Hepatocyte (in vitro differentiated cells): ENCODE data around the gene RADIL.
"Not testable (repeated sequence)": the region's sequence is repeated elsewhere in the genome, so short reads cannot be mapped to it uniquely, and the experiment has no call there.

ENCODE experiments used
- EZH2 ChIP-seq: fragments of 200-600 bp; sonication (generic); IDR thresholded peaks from 2 replicates; pipeline ENCODE4 v1.6.1; 2016; ENCODE audit warnings: antibody characterized with exemption, mild to moderate bottlenecking, borderline replicate concordance
- TF ChIP-seq, protein P1 (sequence below): fragments of 200-600 bp; sonication (generic); IDR thresholded peaks from 2 replicates; pipeline ENCODE4 v1.5.1; 2016; ENCODE audit warnings: antibody characterized with exemption, mild to moderate bottlenecking; ENCODE audit not compliant: poor library complexity

GRCh38 chr7:4802577-4802976, 80.9 kb downstream of the RADIL start:
- TF ChIP-seq EZH2, result not testable (repeated sequence)
- TF ChIP-seq, protein P1, sequence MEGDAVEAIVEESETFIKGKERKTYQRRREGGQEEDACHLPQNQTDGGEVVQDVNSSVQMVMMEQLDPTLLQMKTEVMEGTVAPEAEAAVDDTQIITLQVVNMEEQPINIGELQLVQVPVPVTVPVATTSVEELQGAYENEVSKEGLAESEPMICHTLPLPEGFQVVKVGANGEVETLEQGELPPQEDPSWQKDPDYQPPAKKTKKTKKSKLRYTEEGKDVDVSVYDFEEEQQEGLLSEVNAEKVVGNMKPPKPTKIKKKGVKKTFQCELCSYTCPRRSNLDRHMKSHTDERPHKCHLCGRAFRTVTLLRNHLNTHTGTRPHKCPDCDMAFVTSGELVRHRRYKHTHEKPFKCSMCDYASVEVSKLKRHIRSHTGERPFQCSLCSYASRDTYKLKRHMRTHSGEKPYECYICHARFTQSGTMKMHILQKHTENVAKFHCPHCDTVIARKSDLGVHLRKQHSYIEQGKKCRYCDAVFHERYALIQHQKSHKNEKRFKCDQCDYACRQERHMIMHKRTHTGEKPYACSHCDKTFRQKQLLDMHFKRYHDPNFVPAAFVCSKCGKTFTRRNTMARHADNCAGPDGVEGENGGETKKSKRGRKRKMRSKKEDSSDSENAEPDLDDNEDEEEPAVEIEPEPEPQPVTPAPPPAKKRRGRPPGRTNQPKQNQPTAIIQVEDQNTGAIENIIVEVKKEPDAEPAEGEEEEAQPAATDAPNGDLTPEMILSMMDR, result not testable (repeated sequence)
